Omental fat pad (tissue), 4 donors: ENCODE measurements around the gene ATP6V1G1. TPM values are rescaled to one million over a fixed set of nuclear protein-coding genes. Genes with fewer than 3 reads are reported as not detected.

ENCODE experiments used
- ATAC-seq: fragments of 150-250 bp; one replicate; pipeline ENCODE4 v1.9.1; 2016; ENCODE audit warnings: mild to moderate bottlenecking, moderate library complexity; ENCODE audit not compliant: low FRiP score
- DNase-seq: peaks from one replicate; pipeline ENCODE4 v3.0.0-alpha.2; 2019; ENCODE audit warnings: low spot score
- total RNA-seq, 4 donors: library from RNA; depleted of rRNA; stranded (reverse); fragments of >200 nt; gene quantifications; one replicate each; pipeline ENCODE4 v1.1.0, GENCODE V29; 2016
- TF ChIP-seq, protein P1 (sequence below), 3 donors: fragments of 450-650 bp; IDR thresholded peaks; one replicate each; pipeline ENCODE4 v1.5.1; 2016 to 2017; ENCODE audit warnings: antibody characterized with exemption in 3 of 3, mild to moderate bottlenecking in 3 of 3, moderate library complexity in 2 of 3

Gene ATP6V1G1
- total RNA-seq, 4 donors from 2014 or later: 101 to 152 (median 139) TPM

DNA sequence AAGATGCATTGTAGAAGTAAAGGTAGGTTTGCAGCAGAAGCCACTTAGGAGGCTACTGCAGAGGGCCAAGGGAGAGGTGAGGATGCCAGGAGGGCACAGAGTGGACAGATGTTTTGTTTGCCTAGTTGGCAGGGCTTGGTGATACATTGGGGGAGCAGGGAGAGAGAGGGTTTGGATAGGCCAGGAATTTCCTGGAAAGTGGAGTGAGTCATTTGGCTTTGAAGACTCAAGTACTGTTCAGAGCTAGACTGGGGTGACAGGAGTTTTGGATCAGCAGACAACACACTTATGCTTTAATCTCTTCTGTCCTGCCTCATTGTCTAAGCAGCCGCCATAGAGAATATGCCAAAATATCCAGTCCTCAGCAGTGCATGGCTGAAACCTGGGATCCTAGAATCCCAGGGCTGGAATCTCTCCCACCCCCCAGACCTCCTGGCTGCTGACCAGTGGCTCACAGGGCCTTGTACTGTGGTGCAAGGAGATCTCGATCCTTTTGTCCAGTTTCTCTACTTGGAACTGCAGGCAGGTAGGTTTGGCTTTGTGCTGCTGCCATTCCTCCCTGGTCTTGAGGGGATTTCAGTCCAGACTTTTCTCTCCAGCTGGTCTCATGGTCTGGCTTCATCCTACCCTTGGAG lies 34.5 kb downstream of the ATP6V1G1 start:
- ATAC-seq (peak; percentile 82), DNase-seq (no peak)
- TF ChIP-seq, protein P1, sequence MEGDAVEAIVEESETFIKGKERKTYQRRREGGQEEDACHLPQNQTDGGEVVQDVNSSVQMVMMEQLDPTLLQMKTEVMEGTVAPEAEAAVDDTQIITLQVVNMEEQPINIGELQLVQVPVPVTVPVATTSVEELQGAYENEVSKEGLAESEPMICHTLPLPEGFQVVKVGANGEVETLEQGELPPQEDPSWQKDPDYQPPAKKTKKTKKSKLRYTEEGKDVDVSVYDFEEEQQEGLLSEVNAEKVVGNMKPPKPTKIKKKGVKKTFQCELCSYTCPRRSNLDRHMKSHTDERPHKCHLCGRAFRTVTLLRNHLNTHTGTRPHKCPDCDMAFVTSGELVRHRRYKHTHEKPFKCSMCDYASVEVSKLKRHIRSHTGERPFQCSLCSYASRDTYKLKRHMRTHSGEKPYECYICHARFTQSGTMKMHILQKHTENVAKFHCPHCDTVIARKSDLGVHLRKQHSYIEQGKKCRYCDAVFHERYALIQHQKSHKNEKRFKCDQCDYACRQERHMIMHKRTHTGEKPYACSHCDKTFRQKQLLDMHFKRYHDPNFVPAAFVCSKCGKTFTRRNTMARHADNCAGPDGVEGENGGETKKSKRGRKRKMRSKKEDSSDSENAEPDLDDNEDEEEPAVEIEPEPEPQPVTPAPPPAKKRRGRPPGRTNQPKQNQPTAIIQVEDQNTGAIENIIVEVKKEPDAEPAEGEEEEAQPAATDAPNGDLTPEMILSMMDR (IDR thresholded peaks at IDR 0.05): no peak

DNA sequence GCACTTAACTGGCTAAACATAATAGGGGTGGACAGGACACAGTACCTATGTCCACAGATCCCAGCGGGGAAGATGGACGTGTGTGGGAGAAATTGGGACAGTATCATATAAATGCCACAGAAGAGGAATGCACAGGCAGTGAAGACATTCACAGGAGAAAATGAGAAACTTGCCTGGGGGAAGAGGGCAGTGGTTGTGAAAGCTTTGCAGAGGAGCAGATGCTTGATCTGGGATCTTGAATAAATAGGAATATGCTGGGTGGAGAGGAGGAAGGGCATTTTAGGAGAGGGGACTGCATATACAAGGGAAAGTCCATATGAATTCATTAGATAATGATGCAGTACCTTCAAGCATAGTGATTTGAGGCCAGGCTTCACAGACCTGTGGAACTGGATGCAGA lies 37.1 kb downstream of the ATP6V1G1 start:
- TF ChIP-seq, protein P1 (IDR thresholded peaks at IDR 0.05): no peak
- no peak for DNase-seq
- ATAC-seq: no peak

DNA sequence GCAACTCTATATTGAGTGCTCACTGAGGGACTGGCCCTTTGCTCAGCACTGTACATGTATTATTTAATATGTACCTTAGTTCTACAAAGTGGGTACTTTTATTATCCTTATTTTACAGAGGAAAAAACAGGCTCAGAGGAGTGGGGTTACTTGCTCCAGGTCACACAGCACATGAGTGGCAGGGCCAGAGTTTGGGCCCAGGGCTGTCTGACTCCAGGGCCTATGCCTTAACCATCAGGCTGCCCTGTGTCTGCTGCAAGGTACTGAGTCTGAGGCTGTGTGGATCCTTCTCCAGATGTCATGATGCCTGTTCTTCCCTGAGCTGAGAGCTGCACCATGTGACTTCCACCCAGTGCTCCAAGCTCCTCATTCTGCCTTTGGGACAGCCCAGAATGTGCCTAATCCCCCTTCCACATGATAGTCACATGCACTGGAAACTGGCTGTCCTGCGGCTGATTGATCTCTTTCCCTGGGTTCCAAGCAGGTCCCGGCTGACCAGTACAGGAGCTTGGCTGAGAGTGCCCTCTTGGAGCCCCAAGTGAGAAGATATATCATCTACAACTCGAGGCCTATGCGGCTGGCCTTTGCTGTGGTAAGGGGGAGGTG lies 38.9 kb downstream of the ATP6V1G1 start:
- ATAC-seq (no peak), DNase-seq (no peak)
- TF ChIP-seq, protein P1 (IDR thresholded peaks at IDR 0.05): no peak

DNA sequence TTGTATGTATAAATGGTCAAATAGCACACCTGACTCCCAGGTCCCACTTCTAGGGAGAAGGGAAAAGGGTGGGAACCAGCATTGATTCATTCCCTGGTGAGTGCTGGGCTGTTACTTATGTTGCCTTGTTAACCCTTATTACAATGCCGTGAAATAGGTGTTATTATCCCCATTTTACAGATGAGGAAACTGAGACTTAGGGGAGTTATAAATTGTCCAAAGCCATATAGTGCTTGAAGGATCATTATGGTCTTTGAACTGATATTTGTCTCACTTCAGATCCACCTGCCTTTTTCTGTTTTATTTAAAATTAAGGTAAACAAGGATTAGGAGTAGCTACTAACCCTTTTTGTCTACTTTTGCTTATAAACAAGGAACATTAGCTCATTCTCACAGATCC lies 40.0 kb downstream of the ATP6V1G1 start:
- TF ChIP-seq, protein P1 (IDR thresholded peaks at IDR 0.05): no peak
- no peak for DNase-seq
- ATAC-seq: no peak

DNA sequence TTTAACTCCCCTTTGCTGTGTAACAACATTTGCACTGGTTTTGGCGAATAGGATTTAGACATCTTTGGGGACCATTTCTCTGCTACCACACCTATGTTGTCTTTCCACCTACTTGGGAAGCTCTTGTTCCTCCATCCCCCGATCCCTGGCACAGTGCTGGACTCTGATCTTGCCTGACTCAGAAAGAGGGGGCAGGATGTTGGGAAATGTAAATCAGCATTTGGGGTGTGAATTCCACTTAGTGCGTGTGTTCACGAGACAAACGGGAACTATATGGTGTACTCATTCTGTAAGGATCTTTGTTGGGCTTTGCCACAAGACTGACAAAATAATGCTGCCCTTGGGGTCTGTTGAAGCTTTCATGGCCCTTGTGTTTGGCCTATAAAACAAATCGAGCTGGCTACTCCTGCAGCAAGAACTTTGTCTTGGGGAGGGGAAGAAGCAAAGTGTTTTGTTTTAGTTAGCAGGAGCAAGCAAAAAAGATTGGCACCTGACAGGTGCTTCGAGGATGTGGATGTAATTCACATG lies 42.1 kb downstream of the ATP6V1G1 start:
- no peak for DNase-seq
- no peak for ATAC-seq
- TF ChIP-seq, protein P1 (IDR thresholded peaks at IDR 0.05): no peak

DNA sequence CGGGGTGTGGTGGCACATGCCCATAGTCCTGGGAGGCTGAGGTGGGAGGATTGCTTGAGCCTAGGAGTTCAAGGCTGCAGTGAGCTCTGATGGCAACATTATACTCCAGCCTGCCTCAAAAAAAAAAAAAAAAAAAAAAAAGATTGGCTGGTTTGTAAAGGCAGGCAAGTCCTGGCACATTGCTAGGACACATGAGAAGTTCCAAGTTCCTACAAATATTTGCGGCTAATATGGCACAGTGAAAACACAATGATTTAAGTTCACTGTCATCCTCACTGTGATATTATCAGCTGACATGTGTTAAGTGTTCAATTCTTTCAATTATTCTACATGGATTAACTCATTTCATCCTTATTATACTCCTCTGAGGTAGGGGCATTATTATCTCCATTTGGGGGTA lies 43.6 kb downstream of the ATP6V1G1 start:
- DNase-seq (no peak), ATAC-seq (no peak)
- TF ChIP-seq, protein P1 (IDR thresholded peaks at IDR 0.05): no peak
